Glomerular visceral epithelial cell (primary cell): Measurements from ENCODE around the gene PIWIL1.

Source experiments
- DNase-seq: peaks from one replicate; pipeline ENCODE4 v3.0.0-alpha.2; 2016; ENCODE audit errors: extremely low spot score

The PIWIL1 gene

DNA sequence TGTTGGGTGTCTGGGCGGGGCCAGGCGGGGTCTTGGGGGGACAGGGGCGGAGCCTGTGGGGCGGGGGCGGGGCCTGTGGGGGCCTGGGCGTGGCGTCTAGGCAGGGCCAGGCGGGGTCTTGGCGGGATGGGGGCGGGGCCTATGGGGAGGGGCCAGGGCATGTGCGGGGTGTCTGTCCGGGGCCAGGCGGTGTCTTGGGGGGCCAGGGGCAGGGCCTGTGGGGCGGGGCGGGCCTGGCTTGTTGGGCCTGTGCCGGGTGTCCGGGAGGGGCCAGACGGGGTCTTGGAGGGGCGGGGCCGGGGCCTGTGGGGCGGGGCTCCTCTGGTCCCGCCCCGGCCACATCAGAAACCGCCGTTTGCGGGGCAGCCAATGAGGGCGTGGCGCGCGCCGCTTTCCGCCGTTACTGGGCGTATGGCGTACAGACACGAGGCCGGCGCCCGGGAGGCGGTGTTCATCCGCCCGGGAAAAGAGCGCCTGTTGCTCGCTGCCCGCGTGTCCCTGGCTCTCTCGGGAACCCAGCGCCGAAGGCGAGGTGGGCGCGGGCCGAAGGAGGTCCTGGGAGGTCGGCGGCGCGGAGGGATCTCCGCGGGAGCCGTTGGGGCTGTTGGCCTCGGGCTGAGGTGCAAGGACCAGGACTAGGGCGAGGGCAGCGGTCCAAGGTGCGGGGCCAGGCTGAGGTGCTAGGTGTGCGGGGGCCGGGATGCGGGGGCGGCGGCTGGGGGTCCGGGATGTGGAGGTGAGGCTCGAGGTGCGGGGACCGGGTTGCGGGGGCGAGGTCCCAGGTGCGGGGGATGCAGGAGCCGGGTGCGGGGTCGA, at the start of gene PIWIL1:
Gene PIWIL1, plus strand, starts transcription at position 400 of the 816 bp plus-strand sequence. CDS start 4,705 bp downstream, outside the sequence.
- DNase-seq, result no peak

DNA sequence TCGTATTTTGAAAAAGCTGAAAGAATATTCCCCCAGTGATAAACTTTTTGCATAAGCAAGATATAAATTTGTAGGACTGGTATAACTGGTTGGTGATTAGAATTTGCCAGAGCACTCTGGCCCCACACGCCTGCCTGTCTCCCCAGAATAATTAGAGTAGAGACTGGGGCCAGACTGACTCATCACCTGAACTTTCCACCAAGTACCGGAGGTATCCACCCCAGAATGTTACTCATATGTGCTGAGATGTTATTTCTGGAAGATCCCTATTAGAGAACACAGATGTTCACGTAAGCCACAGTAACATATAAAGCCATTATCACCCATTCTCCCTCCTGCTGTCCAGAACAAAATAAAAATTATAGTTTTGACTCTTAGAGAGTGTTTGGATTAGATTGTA, 49.5 kb upstream of the PIWIL1 start:
- DNase-seq, result no peak

DNA sequence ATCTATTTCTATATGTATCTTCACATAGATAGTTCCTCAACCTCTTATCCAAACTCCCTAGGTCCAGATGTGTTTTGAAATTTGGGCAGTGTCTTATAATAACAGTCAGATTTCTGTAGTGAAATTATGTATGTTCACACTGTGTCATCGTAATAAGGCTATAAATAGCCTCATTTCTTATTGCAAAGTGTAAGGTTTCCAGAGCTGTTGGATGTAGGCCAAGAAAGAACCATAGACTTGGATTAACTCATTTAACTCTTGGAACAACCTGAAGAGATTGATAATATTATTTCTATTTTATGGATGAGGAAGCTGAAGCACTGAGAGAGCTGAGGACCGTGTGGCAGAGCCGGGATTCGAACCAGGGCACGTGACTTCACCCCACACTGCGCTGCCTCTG, 49.0 kb upstream of the PIWIL1 start:
- DNase-seq, result no peak

DNA sequence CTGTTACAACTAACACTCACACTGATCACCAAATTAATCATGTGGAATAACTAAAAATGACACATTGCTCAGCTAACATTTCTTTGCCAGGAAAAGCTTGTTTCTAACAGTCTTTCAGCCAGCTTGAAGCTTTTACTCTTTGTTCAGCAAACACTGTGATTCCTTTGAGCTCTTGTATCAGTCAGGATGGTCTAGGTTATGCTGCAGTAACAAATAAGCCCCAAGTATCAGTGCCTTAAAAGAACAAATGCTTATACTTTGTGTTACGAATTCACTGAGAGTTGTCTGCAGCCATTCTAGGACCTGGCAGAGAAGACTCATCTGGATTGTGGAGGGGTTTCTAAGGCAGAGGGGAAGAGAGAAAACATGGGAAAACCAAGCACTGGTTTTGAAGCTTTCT, 47.6 kb upstream of the PIWIL1 start:
- no peak for DNase-seq

DNA sequence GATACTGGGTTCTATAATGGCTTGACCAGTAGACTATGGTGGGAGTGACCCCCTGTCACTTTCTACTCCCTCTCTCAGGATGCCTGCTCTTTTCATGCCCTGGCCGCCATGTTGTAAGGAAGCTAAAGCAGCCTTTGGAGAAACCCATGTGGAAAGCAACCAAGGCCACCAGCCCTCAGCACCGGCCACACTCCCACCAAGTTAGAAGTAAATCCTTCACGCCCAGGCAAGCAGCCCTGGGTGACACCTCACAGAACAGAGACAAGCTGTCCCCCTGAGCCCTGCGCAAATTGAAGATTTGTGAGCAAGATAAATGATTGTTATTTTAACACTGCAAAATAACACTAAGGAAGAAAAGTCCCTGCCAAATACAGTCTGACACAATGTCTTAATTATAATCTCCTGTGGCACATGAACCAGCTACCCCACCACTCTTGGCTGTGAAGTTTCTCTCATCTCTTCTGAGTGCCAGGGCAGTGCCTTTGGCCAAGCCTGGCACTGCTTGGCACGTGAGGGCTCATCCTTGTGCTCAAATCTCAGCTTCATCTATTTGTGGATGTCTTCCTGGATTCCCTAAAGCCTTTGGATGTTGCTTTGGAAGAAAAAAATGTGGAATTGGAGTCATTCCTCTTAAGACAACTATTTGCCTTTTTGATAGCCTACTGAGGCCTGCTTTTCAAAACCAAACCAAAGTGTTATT, 39.2 kb upstream of the PIWIL1 start:
- no peak for DNase-seq

DNA sequence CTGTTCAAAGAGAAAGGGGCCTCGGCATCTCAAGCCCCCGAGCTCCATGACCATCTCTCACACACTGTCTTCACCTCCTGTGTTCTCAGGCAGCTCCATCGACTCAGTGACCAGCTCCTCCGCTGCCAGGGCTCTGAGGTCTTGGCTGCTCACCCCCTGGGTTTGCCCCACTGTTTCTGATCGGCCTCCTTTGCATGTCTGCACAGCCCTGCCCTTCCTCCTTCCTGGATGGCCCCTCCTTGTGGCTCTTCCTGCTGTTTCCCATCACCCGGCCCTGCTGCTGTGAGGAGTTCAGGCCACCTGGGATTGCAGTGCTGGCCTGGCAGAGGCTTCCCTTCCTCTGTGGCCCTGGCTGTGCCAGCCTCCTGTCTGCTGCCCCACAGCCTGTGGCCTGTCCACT, 38.1 kb upstream of the PIWIL1 start:
- no peak for DNase-seq

DNA sequence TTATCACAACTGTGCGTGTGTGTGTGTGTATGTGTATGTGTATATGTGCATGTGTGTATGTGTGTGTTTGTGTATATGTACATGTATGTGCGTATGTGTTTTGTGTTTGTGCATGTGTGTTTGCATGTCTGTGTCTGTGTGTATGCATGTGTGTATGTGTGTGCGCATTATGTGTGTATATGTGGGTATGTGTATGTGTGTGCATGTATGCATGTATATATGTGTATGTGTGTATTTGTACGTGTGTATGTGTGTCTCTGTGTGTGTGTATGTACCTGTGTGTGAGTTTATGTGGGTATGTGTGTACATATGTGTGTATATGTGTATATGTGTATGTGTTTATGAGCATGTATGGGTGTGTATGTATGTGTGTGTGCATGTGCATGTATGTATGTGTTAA, 37.6 kb upstream of the PIWIL1 start:
- no peak for DNase-seq

DNA sequence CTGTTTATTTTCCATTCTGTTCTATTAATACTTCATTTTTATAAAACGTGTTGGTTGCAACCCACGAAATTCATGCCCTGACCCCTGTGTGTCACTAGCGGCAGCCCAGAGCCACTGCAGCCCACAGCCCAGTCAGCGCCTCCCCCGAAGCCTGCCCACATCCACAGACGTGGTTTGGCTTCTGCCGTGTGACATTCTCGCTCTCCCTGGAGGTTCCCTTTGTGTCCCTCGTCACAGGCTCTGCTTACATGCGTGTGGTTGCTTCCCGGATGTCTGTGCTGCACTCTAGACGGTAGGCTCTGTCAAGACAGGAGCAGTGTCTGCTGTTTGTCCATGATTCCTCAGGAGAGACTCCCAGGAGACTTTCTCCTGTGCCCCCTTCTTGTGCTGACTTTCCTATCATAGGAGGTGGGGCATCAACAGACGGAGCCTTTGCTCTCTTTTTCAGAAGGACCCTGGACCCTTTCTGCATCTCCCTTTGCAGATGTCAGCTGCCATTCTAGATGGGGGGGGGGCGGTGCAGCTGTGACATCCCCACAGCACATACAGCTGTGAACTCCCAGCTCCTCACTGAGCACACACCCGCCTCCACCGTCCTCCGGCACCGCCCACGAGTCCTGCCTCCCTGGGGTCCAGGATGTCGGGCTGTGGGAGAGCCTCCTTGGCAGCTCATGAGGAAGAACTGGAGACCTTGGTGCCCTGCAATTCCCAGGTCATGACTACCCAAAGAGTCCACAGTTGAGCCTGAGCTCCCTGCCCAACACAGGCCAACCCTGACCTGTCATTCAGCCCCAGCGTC, 36.8 kb upstream of the PIWIL1 start:
- no peak for DNase-seq

DNA sequence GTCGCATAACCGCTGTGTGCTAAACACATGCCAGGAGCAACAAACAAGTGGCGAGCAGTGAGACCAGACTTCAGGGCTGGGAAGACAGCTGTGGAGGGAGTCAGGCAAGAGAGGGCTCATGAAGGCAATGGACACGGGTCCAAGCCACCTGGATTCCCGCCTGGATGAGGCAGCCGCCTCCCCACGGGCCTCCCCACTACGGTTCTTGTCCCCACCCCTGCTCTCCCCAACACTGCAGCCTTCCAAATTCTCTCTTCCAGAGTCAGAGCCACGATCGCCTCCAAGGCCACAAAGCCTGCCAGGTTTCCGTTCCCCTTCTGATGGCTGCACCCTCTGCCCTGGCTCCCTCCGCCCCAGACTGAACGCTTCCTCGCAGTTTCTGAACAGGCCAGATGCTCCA, 36.1 kb upstream of the PIWIL1 start:
- no peak for DNase-seq

DNA sequence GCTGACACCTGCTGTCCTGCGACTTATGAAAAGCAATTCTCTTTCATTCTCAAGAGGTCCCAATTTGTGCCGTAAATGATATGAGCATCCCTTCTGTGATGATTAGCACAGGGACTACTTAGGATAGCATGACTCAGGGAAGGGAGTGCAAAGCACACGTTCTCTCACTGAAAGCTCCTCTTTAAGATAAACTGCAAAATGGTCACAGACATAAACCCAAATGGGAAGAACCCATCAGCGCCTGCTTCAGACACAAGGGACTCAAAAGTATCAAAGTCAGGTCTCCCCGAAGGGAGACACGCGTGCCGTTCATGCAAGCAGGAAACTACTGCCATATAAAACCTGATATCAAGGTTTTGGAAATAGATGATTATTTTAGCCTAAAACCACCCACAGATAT, 33.9 kb upstream of the PIWIL1 start:
- DNase-seq, result no peak

DNA sequence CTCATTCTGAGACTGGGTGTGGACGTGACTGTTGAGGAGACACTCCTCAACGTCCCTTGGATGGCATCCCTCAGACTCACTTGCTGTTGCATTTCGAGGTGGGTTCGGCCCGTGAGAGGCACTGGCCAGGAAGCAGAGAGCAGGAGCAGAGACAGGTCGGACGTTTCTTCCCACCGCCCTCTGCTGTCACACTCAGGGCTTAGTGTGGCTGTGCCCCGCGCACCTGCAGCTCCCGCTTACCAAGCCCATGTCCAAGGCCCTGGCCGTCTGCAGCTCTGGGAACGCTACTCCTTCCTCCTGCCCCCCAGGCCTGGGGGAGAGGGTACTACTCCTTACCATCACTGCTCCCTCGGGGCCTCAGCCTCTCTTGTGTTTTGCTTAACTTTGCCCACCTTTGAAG, 29.8 kb upstream of the PIWIL1 start:
- no peak for DNase-seq

DNA sequence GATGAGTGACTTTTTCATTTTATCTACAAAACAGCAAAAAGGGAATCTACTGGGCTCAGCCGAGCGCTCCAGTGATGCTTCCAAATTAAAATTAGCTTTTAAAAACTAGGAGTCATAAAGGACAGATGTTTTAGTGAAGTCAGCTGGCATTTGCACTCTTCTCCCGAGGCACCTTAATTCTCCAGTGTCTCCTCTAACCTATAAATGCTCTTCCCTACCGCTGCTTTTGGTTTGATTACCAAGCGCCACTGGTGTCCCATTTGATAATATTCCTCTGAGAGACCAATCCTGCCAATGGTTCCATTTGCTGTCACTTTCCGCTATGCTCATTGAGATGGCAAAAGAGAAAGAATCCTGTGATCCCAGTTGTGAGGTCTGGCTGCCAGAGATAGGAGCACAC, 29.3 kb upstream of the PIWIL1 start:
- DNase-seq, result no peak

DNA sequence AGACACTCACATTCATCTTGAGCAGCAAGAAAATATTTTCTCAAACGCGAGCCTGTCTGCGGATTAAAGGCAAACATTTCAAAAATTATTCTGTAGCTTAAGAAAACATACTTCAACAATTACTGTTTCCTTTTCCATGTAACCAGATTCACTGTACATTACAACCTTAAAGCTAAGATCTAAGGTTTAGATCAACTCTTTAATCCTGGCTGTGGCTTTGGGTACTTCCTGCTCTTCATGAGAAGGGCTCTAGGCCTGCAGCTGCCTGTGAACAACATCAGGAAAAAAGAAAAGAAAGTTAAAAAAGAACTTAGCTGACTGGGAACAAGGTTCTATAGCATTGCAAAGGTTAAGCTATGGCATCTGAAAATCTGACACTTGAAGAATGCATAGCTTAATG, 21.4 kb upstream of the PIWIL1 start:
- no peak for DNase-seq

DNA sequence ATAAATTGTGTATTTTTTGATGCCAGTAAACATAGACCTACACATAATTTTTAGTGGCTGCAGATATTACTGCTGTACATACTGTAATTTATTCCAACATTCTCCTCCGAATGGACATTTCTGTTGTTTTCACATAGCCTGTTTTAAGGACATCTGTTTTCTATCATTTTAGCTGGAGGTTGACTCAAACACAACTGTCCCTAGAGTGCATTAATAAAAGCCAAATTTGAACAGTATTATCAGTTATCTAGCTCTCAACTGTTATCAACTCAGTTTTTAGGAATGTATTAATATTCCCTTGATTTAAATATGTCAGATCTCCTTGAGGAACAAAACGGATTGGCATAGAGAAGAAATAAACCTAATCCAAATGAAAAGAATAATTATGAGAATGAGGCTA, 17.2 kb upstream of the PIWIL1 start:
- DNase-seq, result no peak

DNA sequence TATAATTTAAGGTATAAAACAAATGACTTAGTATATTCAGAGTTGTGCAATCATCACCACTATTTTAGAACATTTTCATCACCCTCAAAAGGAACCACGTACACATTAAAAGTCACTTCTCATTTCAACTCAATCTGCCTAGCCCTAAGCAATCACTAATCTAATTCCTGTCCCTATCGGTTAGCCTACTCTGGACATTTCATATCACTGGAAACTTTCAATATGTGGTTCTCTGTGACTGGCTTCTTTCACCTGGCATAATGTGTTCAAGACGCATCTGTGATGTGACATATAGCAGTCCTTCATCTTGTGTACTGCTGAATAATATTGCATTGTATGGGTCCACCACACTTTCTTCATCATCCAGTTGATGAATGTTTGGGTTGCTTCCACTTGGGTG, 15.4 kb upstream of the PIWIL1 start:
- DNase-seq, result no peak

DNA sequence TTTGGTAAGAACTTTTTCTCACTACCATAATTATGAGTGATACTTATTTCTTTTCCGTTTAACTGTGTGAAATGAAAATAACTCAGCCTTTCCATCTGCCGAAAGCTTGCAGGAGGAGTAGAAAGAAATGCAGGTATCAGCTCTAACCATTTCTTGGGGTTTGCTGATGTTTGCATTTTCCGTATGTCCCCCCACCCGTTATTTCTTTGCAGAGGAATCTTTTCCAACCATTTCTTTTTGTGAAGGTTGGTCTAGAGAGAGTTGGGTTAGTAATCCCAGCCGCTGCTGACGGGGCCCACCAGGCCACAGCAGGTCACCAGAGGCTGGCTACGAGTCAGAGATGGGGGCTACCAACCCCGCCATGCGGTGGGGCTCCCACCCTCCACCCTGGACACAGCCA, 7.0 kb upstream of the PIWIL1 start:
- DNase-seq, result no peak

DNA sequence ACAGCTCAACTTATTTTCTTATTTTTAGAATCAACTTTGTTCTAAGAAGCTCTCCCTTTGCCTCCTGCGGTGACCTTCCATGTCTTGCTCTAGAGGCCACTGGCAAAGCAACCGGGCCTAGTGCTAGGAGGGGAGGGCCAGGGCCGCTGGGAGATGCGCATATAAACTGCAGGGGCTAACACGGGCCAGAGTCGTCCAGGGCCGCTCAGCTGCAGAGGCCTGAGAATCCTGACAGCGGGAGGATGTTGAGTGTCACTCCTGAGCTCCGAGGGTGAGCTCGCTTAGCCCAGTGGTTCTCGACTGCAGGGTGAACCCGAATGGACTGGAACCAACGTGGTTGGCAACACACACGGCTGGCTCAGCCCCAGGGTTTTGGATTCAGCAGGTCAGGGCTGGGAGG, 6.5 kb upstream of the PIWIL1 start:
- DNase-seq, result no peak

DNA sequence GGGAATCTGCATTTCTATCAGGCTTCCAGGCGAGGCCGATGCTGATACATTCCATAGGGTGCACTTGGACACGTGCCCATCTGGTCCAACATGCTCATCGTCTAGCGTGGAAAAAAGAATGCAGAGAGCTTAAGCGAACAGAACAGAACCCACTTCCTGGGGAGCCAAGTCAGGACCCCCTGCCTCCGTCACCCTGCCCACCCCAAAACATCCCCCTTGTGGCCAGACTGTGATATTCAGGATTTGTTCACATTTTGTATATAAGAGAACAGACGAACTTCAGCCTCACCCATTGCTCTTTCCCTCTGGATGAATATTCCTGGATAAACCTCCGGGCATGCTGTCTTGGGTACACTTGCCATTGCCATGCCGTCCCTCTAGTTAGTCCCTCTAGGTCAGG, 4.3 kb upstream of the PIWIL1 start:
- DNase-seq, result no peak

DNA sequence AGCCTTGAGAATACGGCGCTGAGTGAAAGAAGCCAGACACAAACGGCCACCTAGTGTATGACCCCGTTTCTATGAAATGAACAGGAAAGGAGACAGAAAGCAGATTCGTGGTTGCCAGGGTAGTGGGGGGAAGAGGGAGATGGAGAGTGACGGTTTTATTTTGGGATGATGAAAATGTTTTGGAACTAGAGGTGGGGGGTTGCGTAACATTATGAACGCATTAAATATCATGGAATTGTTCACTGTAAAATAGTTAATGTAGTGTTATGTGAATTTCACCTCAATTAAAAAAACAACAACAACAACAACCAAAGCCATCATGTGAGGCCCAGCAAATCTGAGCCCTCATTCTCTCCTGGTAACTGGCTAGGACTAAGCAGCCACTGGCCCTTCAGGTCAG, 3.3 kb upstream of the PIWIL1 start:
- DNase-seq, result no peak

DNA sequence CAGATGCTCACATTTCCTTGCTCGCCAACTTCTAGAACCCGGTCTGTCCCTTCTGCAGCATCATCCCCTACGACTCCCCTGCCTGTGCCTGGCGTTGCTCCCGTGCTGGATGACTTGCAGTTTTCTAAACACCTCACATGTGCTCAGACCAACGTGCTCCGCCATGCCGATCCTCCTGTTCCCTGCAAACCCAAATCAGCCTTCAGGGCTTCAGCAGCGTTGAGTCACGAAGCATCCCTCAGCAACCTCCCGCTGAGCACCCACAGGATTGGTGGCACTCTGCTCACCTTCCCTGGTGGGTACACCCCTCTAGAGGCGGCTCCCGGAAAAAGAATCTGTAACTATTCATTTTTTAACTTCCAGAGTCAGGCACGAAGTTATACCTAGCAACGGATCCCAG, 2.8 kb upstream of the PIWIL1 start:
- DNase-seq, result no peak

DNA sequence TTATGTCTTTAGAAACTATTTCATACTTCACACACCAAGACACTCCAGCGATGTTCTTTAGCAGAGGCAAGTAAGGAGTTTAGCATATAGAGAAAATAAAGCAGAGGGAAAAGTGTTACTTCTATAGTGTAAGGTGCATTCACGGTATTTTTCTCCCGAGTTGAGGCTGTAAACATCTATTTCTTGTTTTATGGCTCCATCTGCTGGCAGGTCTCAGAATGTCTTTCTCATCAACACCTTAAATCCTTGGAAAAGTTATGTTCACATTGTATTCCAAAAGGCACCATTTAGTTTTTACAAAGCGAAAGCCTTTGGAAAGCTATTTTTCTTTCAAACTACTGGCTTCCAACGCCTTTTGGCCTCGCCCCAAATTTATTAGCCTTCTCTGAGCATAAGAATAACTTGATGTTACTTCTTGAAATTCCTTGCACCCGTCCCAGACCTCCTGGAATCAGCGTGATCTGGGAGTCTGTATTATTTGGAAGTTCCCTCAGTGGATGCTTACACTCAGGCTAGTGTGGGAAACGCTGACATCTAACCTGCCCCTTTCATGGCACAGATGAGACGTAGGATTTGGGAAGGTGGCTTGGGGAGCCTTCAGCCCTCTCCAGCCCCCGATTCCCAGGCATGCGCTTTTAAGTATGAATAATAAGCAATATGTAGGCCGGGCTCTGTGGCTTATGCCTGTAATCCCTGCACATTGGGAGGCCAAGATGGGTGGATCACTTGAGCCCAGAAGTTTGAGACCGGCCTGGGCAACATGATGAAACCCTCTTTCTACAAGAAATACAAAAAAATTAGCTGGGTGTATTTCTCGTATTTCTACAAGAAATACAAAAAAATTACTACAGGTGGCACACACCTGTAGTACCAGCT, 1.9 kb upstream of the PIWIL1 start:
- peak; percentile 9 for DNase-seq
